Thyroid gland (tissue), 4 donors: Measurements from ENCODE around the gene STX1A.

Experiments
- POLR2A ChIP-seq, 2 donors: fragments of 450-650 bp; IDR thresholded peaks; one replicate each; pipeline ENCODE4 v1.6.1; 2017; ENCODE audit warnings: antibody characterized with exemption in 2 of 2, mild to moderate bottlenecking in 2 of 2, moderate library complexity in 1 of 2
- TF ChIP-seq, protein P1 (sequence below), 6 experiments: fragments of 200-600 bp in 3 of 6; fragments of 450-650 bp in 3 of 6; sonication (generic) in 3 of 6; IDR thresholded peaks; one replicate each; pipeline ENCODE4 v1.5.1; 2016 to 2019; ENCODE audit warnings: antibody characterized with exemption in 6 of 6, mild to moderate bottlenecking in 2 of 6, inconsistent platforms in 1 of 6, moderate library complexity in 1 of 6

DNA sequence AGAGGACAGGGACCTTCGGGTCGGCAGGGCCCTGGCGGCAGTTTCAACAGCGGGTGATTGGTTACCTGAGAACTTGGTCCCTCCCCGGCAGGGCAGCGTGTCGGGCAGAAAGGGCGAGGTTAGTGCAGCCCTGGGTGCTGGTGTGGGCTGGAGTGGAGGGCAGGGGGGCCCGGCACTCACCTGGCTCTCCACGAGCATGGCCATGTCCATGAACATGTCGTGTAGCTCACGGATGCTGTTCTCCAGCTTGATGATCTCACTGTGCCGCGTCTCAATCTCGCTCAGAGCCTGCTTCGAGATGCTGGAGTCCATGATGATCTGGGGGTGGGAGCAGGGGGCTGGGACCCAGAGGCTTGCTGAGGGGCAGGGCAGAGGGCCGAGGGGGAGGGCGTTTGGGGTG, 16.8 kb downstream of the STX1A start:
- TF ChIP-seq, protein P1, sequence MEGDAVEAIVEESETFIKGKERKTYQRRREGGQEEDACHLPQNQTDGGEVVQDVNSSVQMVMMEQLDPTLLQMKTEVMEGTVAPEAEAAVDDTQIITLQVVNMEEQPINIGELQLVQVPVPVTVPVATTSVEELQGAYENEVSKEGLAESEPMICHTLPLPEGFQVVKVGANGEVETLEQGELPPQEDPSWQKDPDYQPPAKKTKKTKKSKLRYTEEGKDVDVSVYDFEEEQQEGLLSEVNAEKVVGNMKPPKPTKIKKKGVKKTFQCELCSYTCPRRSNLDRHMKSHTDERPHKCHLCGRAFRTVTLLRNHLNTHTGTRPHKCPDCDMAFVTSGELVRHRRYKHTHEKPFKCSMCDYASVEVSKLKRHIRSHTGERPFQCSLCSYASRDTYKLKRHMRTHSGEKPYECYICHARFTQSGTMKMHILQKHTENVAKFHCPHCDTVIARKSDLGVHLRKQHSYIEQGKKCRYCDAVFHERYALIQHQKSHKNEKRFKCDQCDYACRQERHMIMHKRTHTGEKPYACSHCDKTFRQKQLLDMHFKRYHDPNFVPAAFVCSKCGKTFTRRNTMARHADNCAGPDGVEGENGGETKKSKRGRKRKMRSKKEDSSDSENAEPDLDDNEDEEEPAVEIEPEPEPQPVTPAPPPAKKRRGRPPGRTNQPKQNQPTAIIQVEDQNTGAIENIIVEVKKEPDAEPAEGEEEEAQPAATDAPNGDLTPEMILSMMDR (IDR thresholded peaks at IDR 0.05): no peak
- no peak for TF ChIP-seq POLR2A (IDR thresholded peaks at IDR 0.05)
